Prostate gland (tissue), 2 donors: ENCODE data around the gene ZC3H12C. TPM values are rescaled to one million over a fixed set of nuclear protein-coding genes. Genes with fewer than 3 reads are reported as not detected.
"Not testable (repeated sequence)": the region's sequence is repeated elsewhere in the genome, so short reads cannot be mapped to it uniquely, and the experiment has no call there.

Experiments used
- DNase-seq: peaks from one replicate; pipeline ENCODE4 v3.0.0-alpha.2; 2019; ENCODE audit warnings: low spot score
- H3K27ac ChIP-seq, 2 donors: fragments of 200-600 bp; sonication (generic); 2 replicates each; pipeline ENCODE4 v1.5.1; 2017 to 2019
- H3K27me3 ChIP-seq: fragments of 200-600 bp; sonication (generic); replicated peaks from 2 replicates; pipeline ENCODE4 v1.5.1; 2019; ENCODE audit not compliant: insufficient read depth
- H3K36me3 ChIP-seq, 2 donors: fragments of 200-600 bp; sonication (generic); 1 replicate in 1 of 2; 2 replicates in 1 of 2; pipeline versions ENCODE4 v1.5.1 to v1.8.1; 2017 to 2019
- H3K4me1 ChIP-seq: fragments of 200-600 bp; sonication (generic); replicated peaks from 2 replicates; pipeline ENCODE4 v1.5.1; 2019
- H3K4me3 ChIP-seq, 2 donors: fragments of 200-600 bp; sonication (generic); 2 replicates each; pipeline ENCODE4 v1.5.1; 2017 to 2019
- H3K9me3 ChIP-seq: fragments of 200-600 bp; sonication (generic); 2 replicates; pipeline ENCODE4 v1.5.1; 2017
- POLR2A ChIP-seq: fragments of 450-650 bp; IDR thresholded peaks from one replicate; pipeline ENCODE4 v1.6.1; 2016; ENCODE audit warnings: antibody characterized with exemption, mild to moderate bottlenecking
- POLR2AphosphoS5 ChIP-seq: sonication (generic); formaldehyde crosslinking; IDR thresholded peaks from one replicate; pipeline ENCODE4 v1.6.1; 2017; ENCODE audit warnings: antibody characterized with exemption
- WGBS: methylation state at CpG from one replicate; pipeline ENCODE4 v1.1.5; 2018; 5-methylcytosine and 5-hydroxymethylcytosine counted together
- intact Hi-C: fragments of 100-400 bp; cut with DNase I; formaldehyde crosslinking; loops from one replicate; pipeline ENCODE4 v1.14.2; 2022
- total RNA-seq, 2 donors: library from RNA; depleted of rRNA; stranded (reverse); fragments of >200 nt; gene quantifications; one replicate each; pipeline ENCODE4 v1.1.0, GENCODE V29; 2016
- TF ChIP-seq, protein P1 (sequence below), 4 experiments: fragments of 200-600 bp in 2 of 4; fragments of 450-650 bp in 2 of 4; sonication (generic) in 2 of 4; IDR thresholded peaks; 1 replicate in 3 of 4; 2 replicates in 1 of 4; pipeline ENCODE4 v1.5.1; 2016 to 2019; ENCODE audit warnings: antibody characterized with exemption in 4 of 4, mild to moderate bottlenecking in 2 of 4, moderate library complexity in 2 of 4

ZC3H12C gene
- total RNA-seq, 2 donors from 2014 or later: 6.5 to 11.9 TPM

DNA sequence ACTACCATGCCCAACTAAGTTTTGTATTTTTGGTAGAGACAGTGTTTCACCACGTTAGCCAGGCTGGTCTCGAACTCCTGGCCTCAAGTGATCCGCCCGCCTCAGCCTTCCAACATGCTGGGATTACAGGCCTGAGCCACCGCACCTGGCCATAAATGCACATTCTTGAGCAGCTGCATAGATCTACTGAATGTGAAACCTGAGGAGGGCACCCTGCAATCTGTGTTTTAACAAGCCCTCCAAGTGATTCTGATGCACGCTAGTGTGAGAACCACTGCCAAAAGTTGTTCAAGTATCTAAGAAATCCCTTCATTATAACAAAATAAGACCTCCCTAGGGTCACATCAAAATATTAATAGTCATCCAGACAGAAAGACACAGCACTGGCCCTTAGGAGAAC lies 113.9 kb downstream of the ZC3H12C start:
- WGBS: 94% methylated on average over 6 of the region's 6 CpGs
- DNase-seq: no peak
- Histone ChIP-seq H3K36me3 (no peaks in the 10 kb centered on the region), H3K27ac (no peak overlapping the region), H3K4me3 (no peak overlapping the region), H3K4me1 (no peaks in the 10 kb centered on the region), H3K27me3 (no peaks in the 10 kb centered on the region), H3K9me3 (no peaks in the 10 kb centered on the region)
- TF ChIP-seq, protein P1, sequence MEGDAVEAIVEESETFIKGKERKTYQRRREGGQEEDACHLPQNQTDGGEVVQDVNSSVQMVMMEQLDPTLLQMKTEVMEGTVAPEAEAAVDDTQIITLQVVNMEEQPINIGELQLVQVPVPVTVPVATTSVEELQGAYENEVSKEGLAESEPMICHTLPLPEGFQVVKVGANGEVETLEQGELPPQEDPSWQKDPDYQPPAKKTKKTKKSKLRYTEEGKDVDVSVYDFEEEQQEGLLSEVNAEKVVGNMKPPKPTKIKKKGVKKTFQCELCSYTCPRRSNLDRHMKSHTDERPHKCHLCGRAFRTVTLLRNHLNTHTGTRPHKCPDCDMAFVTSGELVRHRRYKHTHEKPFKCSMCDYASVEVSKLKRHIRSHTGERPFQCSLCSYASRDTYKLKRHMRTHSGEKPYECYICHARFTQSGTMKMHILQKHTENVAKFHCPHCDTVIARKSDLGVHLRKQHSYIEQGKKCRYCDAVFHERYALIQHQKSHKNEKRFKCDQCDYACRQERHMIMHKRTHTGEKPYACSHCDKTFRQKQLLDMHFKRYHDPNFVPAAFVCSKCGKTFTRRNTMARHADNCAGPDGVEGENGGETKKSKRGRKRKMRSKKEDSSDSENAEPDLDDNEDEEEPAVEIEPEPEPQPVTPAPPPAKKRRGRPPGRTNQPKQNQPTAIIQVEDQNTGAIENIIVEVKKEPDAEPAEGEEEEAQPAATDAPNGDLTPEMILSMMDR (IDR thresholded peaks at IDR 0.05): no peak
- intact Hi-C loops: no loop called here

DNA sequence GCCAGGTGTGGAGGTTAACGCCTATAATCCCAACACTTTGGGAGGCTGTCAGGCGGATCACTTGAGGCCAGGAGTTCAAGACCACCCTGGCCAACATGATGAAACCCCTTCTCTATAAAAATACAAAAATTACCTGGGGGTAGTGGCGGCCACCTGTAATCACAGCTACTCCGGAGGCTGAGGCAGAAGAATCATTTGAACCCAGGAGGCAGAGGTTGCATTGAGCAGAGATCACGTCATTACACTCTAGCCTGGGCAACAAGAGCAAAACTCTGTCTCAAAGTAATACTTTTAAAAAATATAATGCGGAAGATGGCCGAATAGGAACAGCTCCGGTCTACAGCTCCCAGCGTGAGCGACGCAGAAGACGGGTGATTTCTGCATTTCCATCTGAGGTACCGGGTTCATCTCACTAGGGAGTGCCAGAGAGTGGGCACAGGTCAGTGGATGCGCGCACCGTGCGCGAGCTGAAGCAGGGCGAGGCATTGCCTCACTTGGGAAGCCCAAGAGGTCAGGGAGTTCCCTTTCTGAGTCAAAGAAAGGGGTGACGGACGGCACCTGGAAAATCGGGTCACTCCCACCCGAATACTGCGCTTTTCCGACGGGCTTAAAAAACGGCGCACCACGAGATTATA lies 115.6 kb downstream of the ZC3H12C start:
- H3K27me3 ChIP-seq, H3K9me3 ChIP-seq, intact Hi-C loops, H3K4me3 ChIP-seq, DNase-seq, H3K27ac ChIP-seq, H3K36me3 ChIP-seq, H3K4me1 ChIP-seq: not testable (repeated sequence)
- 58% methylated on average over 29 of the region's 29 CpGs for WGBS

DNA sequence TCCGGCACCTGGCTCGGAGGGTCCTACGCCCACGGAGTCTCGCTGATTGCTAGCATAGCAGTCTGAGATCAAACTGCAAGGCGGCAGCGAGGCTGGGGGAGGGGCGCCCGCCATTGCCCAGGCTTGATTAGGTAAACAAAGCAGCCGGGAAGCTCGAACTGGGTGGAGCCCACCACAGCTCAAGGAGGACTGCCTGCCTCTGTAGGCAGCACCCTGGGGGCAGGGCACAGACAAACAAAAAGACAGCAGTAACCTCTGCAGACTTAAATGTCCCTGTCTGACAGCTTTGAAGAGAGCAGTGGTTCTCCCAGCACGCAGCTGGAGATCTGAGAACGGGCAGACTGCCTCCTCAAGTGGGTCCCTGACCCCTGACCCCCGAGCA lies 116.1 kb downstream of the ZC3H12C start:
- intact Hi-C loops, H3K27me3 ChIP-seq, H3K4me3 ChIP-seq, H3K9me3 ChIP-seq, H3K27ac ChIP-seq, DNase-seq, H3K4me1 ChIP-seq, H3K36me3 ChIP-seq: not testable (repeated sequence)
- 23% methylated on average over 9 of the region's 14 CpGs for WGBS

DNA sequence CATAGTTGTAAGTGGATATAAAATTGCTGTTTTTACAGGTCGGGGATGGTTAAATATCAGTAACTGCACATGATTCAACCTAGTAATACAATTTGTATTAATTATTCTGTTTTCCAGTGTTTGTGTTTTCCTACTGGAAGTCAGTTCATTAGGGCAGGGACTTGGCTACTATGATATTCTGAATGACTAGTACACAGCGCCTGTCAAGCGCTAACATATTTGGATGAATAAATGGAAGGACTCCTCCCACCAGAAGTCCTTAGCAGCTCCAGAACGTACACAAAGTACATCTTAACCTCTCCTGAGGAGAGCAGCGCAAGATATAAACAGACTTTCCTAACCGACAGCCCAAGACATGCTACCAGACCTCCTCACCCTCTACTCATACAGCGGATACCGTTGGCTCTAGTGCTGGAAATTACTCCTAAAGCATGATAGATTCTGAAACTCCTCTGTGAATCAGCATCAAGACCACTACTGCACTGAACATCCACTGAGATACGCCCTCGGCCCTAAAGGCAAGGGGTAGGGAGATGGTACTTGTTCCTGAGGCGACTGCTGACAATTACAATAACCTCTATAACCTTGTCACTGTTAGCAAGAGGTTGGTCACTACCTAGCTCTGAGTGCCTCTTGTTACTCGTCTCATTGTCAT lies 124.2 kb downstream of the ZC3H12C start:
- intact Hi-C loops: no loop called here
- DNase-seq: no peak
- TF ChIP-seq, protein P1 (IDR thresholded peaks at IDR 0.05): no peak
- TF ChIP-seq POLR2A (no peak), POLR2AphosphoS5 (no peak)
- no peaks in the 10 kb centered on the region for H3K27me3 ChIP-seq
- H3K36me3 ChIP-seq: no peaks in the 10 kb centered on the region
- no peaks in the 10 kb centered on the region for H3K9me3 ChIP-seq
- H3K4me1 ChIP-seq: no peaks in the 10 kb centered on the region
- no peak overlapping the region for H3K4me3 ChIP-seq
- no peak overlapping the region for H3K27ac ChIP-seq
- 86% methylated on average over 12 of the region's 12 CpGs for WGBS

DNA sequence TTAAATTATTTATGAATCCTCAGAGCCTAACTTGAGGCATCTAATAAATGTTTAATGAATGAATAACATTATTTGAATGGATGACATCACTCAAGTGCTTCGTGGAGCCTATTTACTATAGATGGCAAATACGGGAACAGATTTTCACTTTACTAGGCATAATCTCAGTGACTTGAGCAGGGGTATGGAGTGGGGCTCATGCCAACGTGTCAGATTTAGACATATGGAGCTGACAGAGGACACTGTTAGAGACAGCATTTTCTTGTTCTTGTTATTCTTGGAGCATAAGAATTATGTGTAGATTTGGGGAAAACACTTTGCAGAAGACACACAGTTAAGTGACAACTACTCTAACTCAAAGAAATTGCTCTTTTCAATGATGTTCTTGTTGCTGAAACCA lies 124.7 kb downstream of the ZC3H12C start:
- intact Hi-C loops: no loop called here
- H3K9me3 ChIP-seq: no peaks in the 10 kb centered on the region
- no peaks in the 10 kb centered on the region for H3K4me1 ChIP-seq
- no peak for DNase-seq
- TF ChIP-seq POLR2A: no peak
- TF ChIP-seq POLR2AphosphoS5: no peak
- TF ChIP-seq, protein P1 (IDR thresholded peaks at IDR 0.05): no peak
- no peaks in the 10 kb centered on the region for H3K36me3 ChIP-seq
- H3K27ac ChIP-seq: no peak overlapping the region
- H3K27me3 ChIP-seq: no peaks in the 10 kb centered on the region
- 55% methylated on average over 3 of the region's 3 CpGs for WGBS
- no peak overlapping the region for H3K4me3 ChIP-seq
